ENCODE measurements around the gene ERBB3.

ERBB3 gene

DNA sequence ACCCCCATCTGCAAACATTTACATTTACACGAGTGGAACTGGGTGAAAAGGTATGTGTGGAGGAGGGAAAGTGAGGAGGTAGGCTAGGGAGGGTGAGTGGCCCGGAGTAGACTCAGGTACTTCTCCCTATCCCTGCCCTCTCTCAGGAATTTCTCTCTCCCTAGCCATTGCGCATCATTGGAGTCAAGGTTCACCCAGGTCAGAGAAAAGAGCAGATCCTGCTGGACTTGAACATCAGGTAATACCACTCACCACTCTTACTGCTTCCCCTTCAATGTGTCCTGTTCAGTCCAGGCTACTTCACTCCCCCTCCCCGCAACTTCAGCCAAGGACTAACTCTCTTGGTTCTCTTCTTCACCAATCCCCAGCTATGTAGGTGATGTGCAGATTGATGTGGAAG, 50.9 kb downstream of the ERBB3 start:
- no peak overlapping the region for H3K9ac ChIP-seq (ENCODE audit: low read length)
- H3K4me1 ChIP-seq (ENCODE audit: low read length): peaks cover 17% of the 10 kb centered on the region
- DNase-seq: no peak
- H3K36me3 ChIP-seq (replicated peaks; ENCODE audit: insufficient read depth, low read length): 0 out of 2 replicates have a peak, but pooled peaks cover 11% of the 10 kb centered on the region
- no peak overlapping the region for H3K27ac ChIP-seq (ENCODE audit: low read length)
- no peak overlapping the region for H2AFZ ChIP-seq (ENCODE audit: low read length)
- no peak overlapping the region for H3K4me2 ChIP-seq (ENCODE audit: low read depth, low read length)
- no peak overlapping the region for H3K4me3 ChIP-seq (ENCODE audit: low read length)
- TF ChIP-seq, protein P1, sequence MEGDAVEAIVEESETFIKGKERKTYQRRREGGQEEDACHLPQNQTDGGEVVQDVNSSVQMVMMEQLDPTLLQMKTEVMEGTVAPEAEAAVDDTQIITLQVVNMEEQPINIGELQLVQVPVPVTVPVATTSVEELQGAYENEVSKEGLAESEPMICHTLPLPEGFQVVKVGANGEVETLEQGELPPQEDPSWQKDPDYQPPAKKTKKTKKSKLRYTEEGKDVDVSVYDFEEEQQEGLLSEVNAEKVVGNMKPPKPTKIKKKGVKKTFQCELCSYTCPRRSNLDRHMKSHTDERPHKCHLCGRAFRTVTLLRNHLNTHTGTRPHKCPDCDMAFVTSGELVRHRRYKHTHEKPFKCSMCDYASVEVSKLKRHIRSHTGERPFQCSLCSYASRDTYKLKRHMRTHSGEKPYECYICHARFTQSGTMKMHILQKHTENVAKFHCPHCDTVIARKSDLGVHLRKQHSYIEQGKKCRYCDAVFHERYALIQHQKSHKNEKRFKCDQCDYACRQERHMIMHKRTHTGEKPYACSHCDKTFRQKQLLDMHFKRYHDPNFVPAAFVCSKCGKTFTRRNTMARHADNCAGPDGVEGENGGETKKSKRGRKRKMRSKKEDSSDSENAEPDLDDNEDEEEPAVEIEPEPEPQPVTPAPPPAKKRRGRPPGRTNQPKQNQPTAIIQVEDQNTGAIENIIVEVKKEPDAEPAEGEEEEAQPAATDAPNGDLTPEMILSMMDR (IDR thresholded peaks at IDR 0.05; ENCODE audit: low read length): no peak
- TF ChIP-seq EZH2phosphoT487 (IDR thresholded peaks at IDR 0.05; ENCODE audit: low read length) (no peak), EZH2 (optimal IDR thresholded peaks at IDR 0.05; ENCODE audit: low read depth, low read length) (no peak)
- no peaks in the 10 kb centered on the region for H3K9me2 ChIP-seq (replicated peaks; ENCODE audit: insufficient read depth, low read length)
- no peaks in the 10 kb centered on the region for H3K27me3 ChIP-seq (replicated peaks; ENCODE audit: insufficient read depth, low read length)
- peaks cover 22% of the 10 kb centered on the region for H3F3A ChIP-seq (ENCODE audit: insufficient read depth, low read length)
- no peaks in the 10 kb centered on the region for H3K9me3 ChIP-seq (replicated peaks; ENCODE audit: insufficient read depth, low read length)
- peaks cover 32% of the 10 kb centered on the region for H3K79me2 ChIP-seq (ENCODE audit: low read length)
- no peaks in the 10 kb centered on the region for H4K20me1 ChIP-seq (ENCODE audit: insufficient read depth, low read length)

DNA sequence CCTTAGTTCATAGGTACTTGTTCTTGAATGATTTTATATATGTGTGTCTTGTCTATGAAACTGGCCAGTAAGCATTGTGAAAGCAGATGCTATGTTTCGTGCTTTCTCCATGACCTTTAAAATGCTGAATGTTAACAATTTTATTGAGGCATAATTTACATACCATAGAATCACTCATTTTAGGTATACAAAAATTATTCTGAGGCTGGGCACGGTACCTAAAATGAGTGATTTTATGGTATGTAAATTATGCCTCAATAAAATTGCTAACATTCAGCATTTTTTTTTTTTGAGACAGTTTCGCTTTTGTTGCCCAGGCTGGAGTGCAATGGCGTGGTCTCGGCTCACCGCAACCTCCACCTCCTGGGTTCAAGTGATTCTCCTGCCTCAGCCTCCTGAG, 54.9 kb downstream of the ERBB3 start:
- Histone ChIP-seq H3K4me3 (ENCODE audit: low read length) (no peak overlapping the region), H3F3A (ENCODE audit: insufficient read depth, low read length) (no peaks in the 10 kb centered on the region), H4K20me1 (ENCODE audit: insufficient read depth, low read length) (no peaks in the 10 kb centered on the region), H3K9me2 (replicated peaks; ENCODE audit: insufficient read depth, low read length) (no peaks in the 10 kb centered on the region), H3K27ac (ENCODE audit: low read length) (no peak overlapping the region), H3K9ac (ENCODE audit: low read length) (no peak overlapping the region), H3K79me2 (ENCODE audit: low read length) (peaks cover 9% of the 10 kb centered on the region), H3K36me3 (replicated peaks; ENCODE audit: insufficient read depth, low read length) (0 out of 2 replicates have a peak, but pooled peaks cover 11% of the 10 kb centered on the region), H3K9me3 (replicated peaks; ENCODE audit: insufficient read depth, low read length) (no peaks in the 10 kb centered on the region), H3K4me2 (ENCODE audit: low read depth, low read length) (no peak overlapping the region), H3K27me3 (replicated peaks; ENCODE audit: insufficient read depth, low read length) (no peaks in the 10 kb centered on the region), H3K4me1 (ENCODE audit: low read length) (0 out of 2 replicates have a peak, but pooled peaks cover 3% of the 10 kb centered on the region), H2AFZ (ENCODE audit: low read length) (no peak overlapping the region)
- TF ChIP-seq EZH2 (optimal IDR thresholded peaks at IDR 0.05; ENCODE audit: low read depth, low read length): no peak
- no peak for TF ChIP-seq EZH2phosphoT487 (IDR thresholded peaks at IDR 0.05; ENCODE audit: low read length)
- TF ChIP-seq, protein P1 (IDR thresholded peaks at IDR 0.05; ENCODE audit: low read length): no peak
- no peak for DNase-seq

DNA sequence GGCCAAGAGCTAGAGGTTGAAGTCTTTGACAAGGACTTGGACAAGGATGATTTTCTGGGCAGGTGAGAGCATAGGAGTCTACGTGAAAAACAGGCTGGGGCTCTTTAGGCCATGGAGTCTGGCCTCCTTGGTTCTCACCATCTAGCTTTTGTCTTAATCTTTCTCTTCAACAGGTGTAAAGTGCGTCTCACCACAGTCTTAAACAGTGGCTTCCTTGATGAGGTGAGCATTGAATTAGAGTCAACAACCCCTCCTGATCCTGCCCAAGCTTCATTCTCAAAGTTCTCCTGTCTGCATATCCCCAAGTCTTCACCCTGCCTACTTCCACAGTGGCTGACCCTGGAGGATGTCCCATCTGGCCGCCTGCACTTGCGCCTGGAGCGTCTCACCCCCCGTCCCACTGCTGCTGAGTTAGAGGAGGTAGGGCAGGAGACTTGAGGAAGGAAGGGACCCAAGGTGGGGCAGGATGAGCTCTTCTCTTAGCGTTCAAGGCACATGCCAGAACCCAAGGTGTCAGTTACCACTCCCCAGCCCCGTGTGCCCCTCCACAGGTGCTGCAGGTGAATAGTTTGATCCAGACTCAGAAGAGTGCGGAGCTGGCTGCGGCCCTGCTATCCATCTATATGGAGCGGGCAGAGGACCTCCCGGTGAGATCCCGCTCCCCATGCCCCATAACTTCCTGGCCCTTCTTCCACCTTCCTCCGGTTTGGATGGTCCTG, 58.0 kb downstream of the ERBB3 start:
- H3K4me1 ChIP-seq (ENCODE audit: low read length): 0 out of 2 replicates have a peak, but pooled peaks cover 3% of the 10 kb centered on the region
- H3F3A ChIP-seq (ENCODE audit: insufficient read depth, low read length): 0 out of 2 replicates have a peak, but pooled peaks cover 1% of the 10 kb centered on the region
- H2AFZ ChIP-seq (ENCODE audit: low read length): no peak overlapping the region
- H3K79me2 ChIP-seq (ENCODE audit: low read length): no peaks in the 10 kb centered on the region
- no peaks in the 10 kb centered on the region; the same call in 1 of the 2 replicates for H3K36me3 ChIP-seq (replicated peaks; ENCODE audit: insufficient read depth, low read length)
- no peak overlapping the region for H3K27ac ChIP-seq (ENCODE audit: low read length)
- H3K4me3 ChIP-seq (ENCODE audit: low read length): no peak overlapping the region
- H3K27me3 ChIP-seq (replicated peaks; ENCODE audit: insufficient read depth, low read length): no peaks in the 10 kb centered on the region
- DNase-seq: no peak
- no peak overlapping the region for H3K4me2 ChIP-seq (ENCODE audit: low read depth, low read length)
- H3K9me2 ChIP-seq (replicated peaks; ENCODE audit: insufficient read depth, low read length): no peaks in the 10 kb centered on the region
- TF ChIP-seq, protein P1 (IDR thresholded peaks at IDR 0.05; ENCODE audit: low read length): no peak
- TF ChIP-seq EZH2phosphoT487 (IDR thresholded peaks at IDR 0.05; ENCODE audit: low read length): no peak
- no peak for TF ChIP-seq EZH2 (optimal IDR thresholded peaks at IDR 0.05; ENCODE audit: low read depth, low read length)
- H3K9ac ChIP-seq (ENCODE audit: low read length): no peak overlapping the region
- H3K9me3 ChIP-seq (replicated peaks; ENCODE audit: insufficient read depth, low read length): no peaks in the 10 kb centered on the region
- no peaks in the 10 kb centered on the region for H4K20me1 ChIP-seq (ENCODE audit: insufficient read depth, low read length)

All from MM.1S (cell line).